Measurements from ENCODE around the gene SCFD1.

The SCFD1 gene

GRCh38 chr14:30759172-30760125, 137.3 kb downstream of the SCFD1 start:
- H3K4me1 ChIP-seq (ENCODE audit: insufficient read depth, low read length): no peaks in the 10 kb centered on the region
- H3K9me3 ChIP-seq (ENCODE audit: low read length): peaks cover 7% of the 10 kb centered on the region
- H3K9ac ChIP-seq (ENCODE audit: low read length): no peak overlapping the region
- no peaks in the 10 kb centered on the region for H3K27me3 ChIP-seq (ENCODE audit: control insufficient read depth in 1 of 2, insufficient read depth in 2 of 2, low read length in 2 of 2)
- no peaks in the 10 kb centered on the region for H3K36me3 ChIP-seq (ENCODE audit: insufficient read depth, low read length)
- H3K27ac ChIP-seq (ENCODE audit: low read depth, low read length): no peak overlapping the region
- no peak overlapping the region for H3K4me3 ChIP-seq (ENCODE audit: low read depth in 1 of 2, low read length in 2 of 2)

- H3K27me3 ChIP-seq (ENCODE audit: control insufficient read depth in 1 of 2, insufficient read depth in 2 of 2, low read length in 2 of 2): no peaks in the 10 kb centered on the region
- H3K4me3 ChIP-seq (ENCODE audit: low read depth in 1 of 2, low read length in 2 of 2): no peak overlapping the region
- no peak overlapping the region for H3K27ac ChIP-seq (ENCODE audit: low read depth, low read length)
- H3K9me3 ChIP-seq (ENCODE audit: low read length): peaks cover 7% of the 10 kb centered on the region
- H3K9ac ChIP-seq (ENCODE audit: low read length): no peak overlapping the region
- no peaks in the 10 kb centered on the region for H3K36me3 ChIP-seq (ENCODE audit: insufficient read depth, low read length)
- no peaks in the 10 kb centered on the region for H3K4me1 ChIP-seq (ENCODE audit: insufficient read depth, low read length)
These were observed 141.8 kb downstream of the SCFD1 start for GRCh38 chr14:30763891-30764290.

- Histone ChIP-seq H3K9ac (ENCODE audit: low read length) (no peak overlapping the region), H3K27me3 (ENCODE audit: control insufficient read depth in 1 of 2, insufficient read depth in 2 of 2, low read length in 2 of 2) (no peaks in the 10 kb centered on the region), H3K9me3 (ENCODE audit: low read length) (peaks cover 7% of the 10 kb centered on the region), H3K27ac (ENCODE audit: low read depth, low read length) (no peak overlapping the region), H3K4me1 (ENCODE audit: insufficient read depth, low read length) (no peaks in the 10 kb centered on the region), H3K4me3 (ENCODE audit: low read depth in 1 of 2, low read length in 2 of 2) (no peak overlapping the region), H3K36me3 (ENCODE audit: insufficient read depth, low read length) (no peaks in the 10 kb centered on the region)
These were observed 145.5 kb downstream of the SCFD1 start for GRCh38 chr14:30767624-30768023.

- Histone ChIP-seq H3K9me3 (ENCODE audit: low read length) (peaks cover 5% of the 10 kb centered on the region), H3K9ac (ENCODE audit: low read length) (no peak overlapping the region), H3K4me3 (ENCODE audit: low read depth in 1 of 2, low read length in 2 of 2) (no peak overlapping the region)
These were observed 146.7 kb downstream of the SCFD1 start for GRCh38 chr14:30768791-30769190.

GRCh38 chr14:30770376-30770775, 148.3 kb downstream of the SCFD1 start:
- Histone ChIP-seq H3K9ac (ENCODE audit: low read length) (no peak overlapping the region), H3K4me3 (ENCODE audit: low read depth in 1 of 2, low read length in 2 of 2) (no peak overlapping the region), H3K27me3 (ENCODE audit: control insufficient read depth in 1 of 2, insufficient read depth in 2 of 2, low read length in 2 of 2) (no peaks in the 10 kb centered on the region), H3K27ac (ENCODE audit: low read depth, low read length) (no peak overlapping the region), H3K9me3 (ENCODE audit: low read length) (no peaks in the 10 kb centered on the region), H3K4me1 (ENCODE audit: insufficient read depth, low read length) (no peaks in the 10 kb centered on the region), H3K36me3 (ENCODE audit: insufficient read depth, low read length) (no peaks in the 10 kb centered on the region)

More at GRCh38 chr14:30768791-30769190, 146.7 kb downstream of the SCFD1 start:
- Histone ChIP-seq H3K36me3 (ENCODE audit: insufficient read depth, low read length) (no peaks in the 10 kb centered on the region), H3K27ac (ENCODE audit: low read depth, low read length) (no peak overlapping the region), H3K27me3 (ENCODE audit: control insufficient read depth in 1 of 2, insufficient read depth in 2 of 2, low read length in 2 of 2) (no peaks in the 10 kb centered on the region), H3K4me1 (ENCODE audit: insufficient read depth, low read length) (no peaks in the 10 kb centered on the region)

- Histone ChIP-seq H3K9ac (ENCODE audit: low read length) (no peak overlapping the region), H3K4me3 (ENCODE audit: low read depth in 1 of 2, low read length in 2 of 2) (no peak overlapping the region), H3K4me1 (ENCODE audit: insufficient read depth, low read length) (no peaks in the 10 kb centered on the region)
These were observed 149.5 kb downstream of the SCFD1 start for GRCh38 chr14:30771595-30771994.

GRCh38 chr14:30779210-30779609, 157.1 kb downstream of the SCFD1 start:
- Histone ChIP-seq H3K4me1 (ENCODE audit: insufficient read depth, low read length) (no peaks in the 10 kb centered on the region), H3K27ac (ENCODE audit: low read depth, low read length) (no peak overlapping the region), H3K4me3 (ENCODE audit: low read depth in 1 of 2, low read length in 2 of 2) (no peak overlapping the region), H3K9ac (ENCODE audit: low read length) (no peak overlapping the region), H3K27me3 (ENCODE audit: control insufficient read depth in 1 of 2, insufficient read depth in 2 of 2, low read length in 2 of 2) (no peaks in the 10 kb centered on the region), H3K9me3 (ENCODE audit: low read length) (no peaks in the 10 kb centered on the region), H3K36me3 (ENCODE audit: insufficient read depth, low read length) (no peaks in the 10 kb centered on the region)

More at GRCh38 chr14:30771595-30771994, 149.5 kb downstream of the SCFD1 start:
- H3K36me3 ChIP-seq (ENCODE audit: insufficient read depth, low read length): no peaks in the 10 kb centered on the region
- H3K27ac ChIP-seq (ENCODE audit: low read depth, low read length): no peak overlapping the region
- H3K27me3 ChIP-seq (ENCODE audit: control insufficient read depth in 1 of 2, insufficient read depth in 2 of 2, low read length in 2 of 2): no peaks in the 10 kb centered on the region
- no peaks in the 10 kb centered on the region for H3K9me3 ChIP-seq (ENCODE audit: low read length)
